Neural cell (in vitro differentiated cells): ENCODE measurements around the gene CPOX.

Experiments
- EP300 ChIP-seq: fragments of 450-650 bp; conservative IDR thresholded peaks from 2 replicates; pipeline ENCODE4 v1.6.1; 2014; ENCODE audit warnings: antibody characterized with exemption, mild to moderate bottlenecking, moderate library complexity; ENCODE audit not compliant: poor library complexity, severe bottlenecking
- POLR2AphosphoS5 ChIP-seq: IDR thresholded peaks from 2 replicates; pipeline ENCODE4 v1.6.1; 2012
- TF ChIP-seq, protein P1 (sequence below): fragments of 450-650 bp; IDR thresholded peaks from 2 replicates; pipeline ENCODE4 v1.5.1; 2014; ENCODE audit warnings: antibody characterized with exemption, mild to moderate bottlenecking, moderate library complexity; ENCODE audit not compliant: poor library complexity, severe bottlenecking

DNA sequence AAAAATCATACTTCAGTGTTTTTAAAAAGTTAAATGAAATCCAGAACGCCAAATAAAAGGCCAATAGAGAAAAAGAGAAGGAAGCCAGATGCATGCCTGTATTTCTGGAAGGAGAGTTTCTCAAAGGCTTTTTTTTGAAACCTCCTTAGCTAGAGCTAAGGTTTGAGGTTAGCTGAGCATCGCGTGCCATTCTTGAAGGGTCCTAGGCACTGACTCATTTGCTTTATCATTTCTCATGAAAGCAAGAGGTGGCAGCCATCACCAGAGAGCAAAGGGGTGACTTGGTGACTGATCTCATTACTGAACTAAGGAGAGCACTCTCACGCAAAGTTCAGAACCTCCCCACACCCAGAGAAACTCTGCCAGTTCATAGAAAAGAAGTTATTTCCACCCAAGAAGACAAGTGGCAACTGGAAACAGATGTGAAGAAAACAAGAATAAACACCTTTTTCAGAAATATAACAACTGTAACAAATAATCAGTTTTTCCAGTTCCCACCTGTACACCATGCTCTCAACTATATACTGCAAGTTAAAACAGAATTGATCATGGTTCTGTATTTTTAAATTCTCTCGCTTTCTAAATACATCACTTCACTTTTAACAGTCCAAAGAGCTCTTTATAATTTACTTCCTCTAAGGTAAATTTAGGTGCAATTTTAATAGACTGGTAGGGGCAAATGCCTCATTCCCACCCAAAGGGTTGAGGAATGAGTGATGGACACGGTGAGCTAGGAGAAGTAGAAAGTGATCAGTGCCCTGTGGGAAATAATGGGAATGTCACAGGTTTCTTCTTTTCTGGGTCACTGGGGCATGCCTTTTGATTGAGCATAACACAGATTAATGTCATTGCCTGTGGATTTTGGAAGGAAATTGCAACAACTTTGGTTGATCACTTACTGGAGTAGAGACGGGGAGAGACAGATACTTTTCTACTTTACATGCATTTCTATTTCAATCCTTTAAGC, 37.0 kb downstream of the CPOX start:
- TF ChIP-seq, protein P1, sequence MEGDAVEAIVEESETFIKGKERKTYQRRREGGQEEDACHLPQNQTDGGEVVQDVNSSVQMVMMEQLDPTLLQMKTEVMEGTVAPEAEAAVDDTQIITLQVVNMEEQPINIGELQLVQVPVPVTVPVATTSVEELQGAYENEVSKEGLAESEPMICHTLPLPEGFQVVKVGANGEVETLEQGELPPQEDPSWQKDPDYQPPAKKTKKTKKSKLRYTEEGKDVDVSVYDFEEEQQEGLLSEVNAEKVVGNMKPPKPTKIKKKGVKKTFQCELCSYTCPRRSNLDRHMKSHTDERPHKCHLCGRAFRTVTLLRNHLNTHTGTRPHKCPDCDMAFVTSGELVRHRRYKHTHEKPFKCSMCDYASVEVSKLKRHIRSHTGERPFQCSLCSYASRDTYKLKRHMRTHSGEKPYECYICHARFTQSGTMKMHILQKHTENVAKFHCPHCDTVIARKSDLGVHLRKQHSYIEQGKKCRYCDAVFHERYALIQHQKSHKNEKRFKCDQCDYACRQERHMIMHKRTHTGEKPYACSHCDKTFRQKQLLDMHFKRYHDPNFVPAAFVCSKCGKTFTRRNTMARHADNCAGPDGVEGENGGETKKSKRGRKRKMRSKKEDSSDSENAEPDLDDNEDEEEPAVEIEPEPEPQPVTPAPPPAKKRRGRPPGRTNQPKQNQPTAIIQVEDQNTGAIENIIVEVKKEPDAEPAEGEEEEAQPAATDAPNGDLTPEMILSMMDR = no peak
- TF ChIP-seq POLR2AphosphoS5 = no peak
- no peak for TF ChIP-seq EP300
